Stimulated activated naive CD4-positive, alpha-beta T cell (primary cell): ENCODE data around the gene STAB1.
A peak's percentile ranks its signal among the peaks of the same experiment; 100 is the strongest.

Experiments
- DNase-seq, 6 experiments: peaks; one replicate each; lab custom pipeline; 2025; lab: John Stamatoyannopoulos, UW

The STAB1 gene

GRCh38 chr3:52461874-52462273 lies 33.3 kb upstream of the STAB1 start:
- no peak for DNase-seq

DNA sequence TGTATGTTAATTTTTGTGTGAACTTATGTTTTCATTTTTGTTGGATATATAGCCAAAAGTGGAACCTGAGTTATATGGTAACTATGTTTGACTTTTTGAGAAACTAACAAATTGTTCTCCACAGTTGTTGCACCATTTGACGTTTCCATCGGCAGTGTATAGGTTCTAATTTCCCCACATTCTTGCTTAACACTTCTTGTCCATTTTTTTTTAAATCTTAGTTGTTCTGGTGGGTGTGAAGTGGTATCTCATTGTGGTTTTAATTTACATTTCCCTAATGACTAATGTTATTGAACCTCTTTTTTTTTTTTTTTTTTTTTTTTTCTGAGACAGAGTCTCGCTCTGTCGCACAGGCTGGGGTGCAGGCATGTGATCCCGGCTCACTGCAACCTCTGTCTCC lies 31.7 kb upstream of the STAB1 start:
- DNase-seq: no peak

GRCh38 chr3:52468336-52468735 lies 26.8 kb upstream of the STAB1 start:
- no peak for DNase-seq

DNA sequence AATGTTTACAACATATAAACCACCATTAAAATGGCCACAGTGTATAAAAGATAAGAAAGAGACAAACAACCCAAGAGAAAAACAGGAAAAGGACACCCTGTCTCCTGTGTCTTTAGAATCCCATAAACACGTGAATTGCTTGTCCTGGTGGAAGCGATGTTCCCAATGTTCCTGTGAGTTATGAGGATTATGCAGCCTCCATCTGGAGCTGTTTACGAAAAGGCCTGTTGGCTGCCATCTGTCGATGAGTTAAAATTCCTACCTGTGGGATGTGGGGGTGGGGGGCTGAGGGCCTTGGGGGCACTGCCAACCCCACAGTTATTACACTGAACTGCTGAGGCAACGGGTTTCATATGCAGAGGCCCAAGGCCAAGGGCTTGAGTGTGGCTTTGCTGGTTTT lies 26.1 kb upstream of the STAB1 start:
- DNase-seq: no peak

DNA sequence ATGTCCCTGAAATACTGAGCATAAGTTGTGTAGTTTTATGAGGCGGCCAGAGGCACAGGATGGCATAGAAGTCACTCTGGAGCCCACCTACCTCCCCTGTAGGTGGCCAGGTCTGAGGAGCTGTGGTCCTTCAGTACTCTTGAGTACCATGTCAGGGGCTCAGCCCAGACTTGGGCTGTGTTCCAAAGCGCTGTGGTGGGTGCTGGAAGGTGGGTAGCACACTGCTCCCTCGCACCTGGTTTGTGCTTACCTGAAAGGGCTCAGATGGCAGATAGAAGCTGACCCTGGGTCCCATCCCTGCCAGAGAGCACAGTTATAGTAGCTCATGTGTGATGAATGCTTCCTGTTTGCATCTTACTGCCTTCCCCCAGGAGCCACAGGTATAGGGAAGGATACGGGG lies 24.2 kb upstream of the STAB1 start:
- DNase-seq: no peak

GRCh38 chr3:52471371-52472238 lies 23.5 kb upstream of the STAB1 start:
- no peak for DNase-seq

DNA sequence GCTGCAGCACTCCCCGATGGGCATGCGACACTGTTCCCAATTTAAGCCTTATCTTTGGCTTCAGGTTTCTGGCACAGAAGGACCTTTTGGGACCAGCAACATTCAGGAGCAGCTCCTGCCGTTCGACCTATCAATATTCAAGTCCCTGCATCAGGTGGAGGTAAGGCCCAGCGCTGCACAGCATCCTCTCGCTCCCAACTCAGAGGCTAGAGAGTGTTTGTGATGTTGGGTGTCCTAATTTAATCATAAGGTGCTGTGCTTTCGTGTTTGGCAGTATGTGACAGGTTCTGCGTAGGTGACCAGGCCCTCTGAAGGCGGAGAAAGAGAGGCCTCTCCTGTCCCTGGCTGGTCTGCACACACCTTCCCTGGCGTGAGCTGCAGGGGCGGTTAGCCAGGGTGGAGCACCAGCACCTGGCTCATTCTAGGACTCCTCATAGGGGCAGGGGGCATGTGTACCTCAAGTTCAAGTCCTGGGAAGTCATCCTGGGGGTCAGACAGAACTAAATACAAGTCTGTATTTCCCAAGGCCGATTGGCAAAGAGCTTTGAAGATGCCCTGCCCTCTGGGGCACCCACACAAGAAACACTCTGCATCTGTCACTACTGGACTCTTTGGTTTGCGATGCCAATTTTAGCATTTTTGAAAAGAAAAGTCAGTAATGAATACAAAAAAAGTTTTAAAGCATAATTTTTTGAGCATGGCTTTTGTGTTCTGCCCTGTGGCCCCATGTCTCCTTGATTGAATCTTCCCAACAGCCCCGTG lies 22.7 kb upstream of the STAB1 start:
- peak in 1 of 6 experiments; percentile 4 for DNase-seq

DNA sequence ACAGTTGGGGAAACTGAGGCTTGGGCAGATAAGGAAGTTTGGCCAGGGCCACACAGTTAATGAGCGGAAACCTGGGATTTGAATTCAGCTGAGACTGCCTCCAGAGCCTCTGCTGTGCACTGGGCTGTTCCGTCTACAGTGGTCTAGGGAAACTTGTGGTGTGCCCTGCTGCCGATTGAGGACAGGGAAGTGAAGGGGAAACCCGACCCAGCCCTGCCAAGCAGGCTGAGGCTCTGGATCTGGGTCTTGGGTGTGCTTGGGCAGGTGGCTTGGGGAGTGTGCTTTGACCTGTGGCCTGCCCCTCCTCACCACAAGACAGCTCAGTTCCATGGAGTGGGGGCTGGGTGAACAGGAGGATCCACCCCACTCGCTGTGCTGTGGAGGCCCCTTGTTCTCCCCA lies 22.1 kb upstream of the STAB1 start:
- DNase-seq: no peak

- DNase-seq: no peak
Observed at GRCh38 chr3:52477076-52477795, 17.9 kb upstream of the STAB1 start.

- DNase-seq: no peak
Observed at GRCh38 chr3:52477796-52478095, 17.4 kb upstream of the STAB1 start.

DNA sequence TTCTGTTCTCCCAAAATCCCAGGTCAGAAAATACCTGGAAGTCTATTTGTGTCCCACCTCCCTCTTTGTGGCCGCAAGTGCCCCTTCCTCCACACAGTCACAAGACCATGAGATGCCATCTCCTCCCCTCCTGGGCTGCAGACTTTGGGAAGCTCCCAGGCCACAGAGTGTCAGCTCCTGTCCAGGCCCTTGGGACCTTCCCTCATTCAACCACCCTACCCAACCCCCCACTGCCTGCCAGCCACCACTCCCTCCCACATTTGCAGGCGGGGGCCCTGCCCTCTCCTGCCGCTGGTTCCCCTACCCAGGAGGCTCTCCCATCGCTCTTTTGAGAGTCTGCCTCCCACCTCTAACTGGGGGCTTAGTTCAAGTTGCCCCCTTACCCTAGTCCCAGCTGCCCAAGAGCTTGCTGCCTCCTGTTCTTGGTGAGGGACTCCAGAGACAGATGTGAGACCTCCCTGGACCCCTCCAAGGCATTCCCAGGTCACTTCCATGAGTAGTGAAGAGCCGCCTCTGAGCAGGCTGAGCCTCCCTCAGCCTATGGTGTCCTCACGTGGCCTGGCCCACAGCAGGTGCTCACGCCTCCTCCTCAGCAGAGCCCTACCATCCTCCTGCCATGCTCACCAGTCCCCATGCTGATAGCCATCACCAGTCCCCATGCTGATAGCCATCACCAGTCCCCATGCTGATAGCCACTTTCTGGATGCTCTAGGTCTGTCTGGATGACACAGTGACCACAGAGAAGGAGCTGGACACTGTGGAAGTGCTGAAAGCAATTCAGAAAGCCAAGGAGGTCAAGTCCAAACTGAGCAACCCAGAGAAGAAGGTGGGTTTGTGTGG lies 15.9 kb upstream of the STAB1 start:
- no peak for DNase-seq

DNA sequence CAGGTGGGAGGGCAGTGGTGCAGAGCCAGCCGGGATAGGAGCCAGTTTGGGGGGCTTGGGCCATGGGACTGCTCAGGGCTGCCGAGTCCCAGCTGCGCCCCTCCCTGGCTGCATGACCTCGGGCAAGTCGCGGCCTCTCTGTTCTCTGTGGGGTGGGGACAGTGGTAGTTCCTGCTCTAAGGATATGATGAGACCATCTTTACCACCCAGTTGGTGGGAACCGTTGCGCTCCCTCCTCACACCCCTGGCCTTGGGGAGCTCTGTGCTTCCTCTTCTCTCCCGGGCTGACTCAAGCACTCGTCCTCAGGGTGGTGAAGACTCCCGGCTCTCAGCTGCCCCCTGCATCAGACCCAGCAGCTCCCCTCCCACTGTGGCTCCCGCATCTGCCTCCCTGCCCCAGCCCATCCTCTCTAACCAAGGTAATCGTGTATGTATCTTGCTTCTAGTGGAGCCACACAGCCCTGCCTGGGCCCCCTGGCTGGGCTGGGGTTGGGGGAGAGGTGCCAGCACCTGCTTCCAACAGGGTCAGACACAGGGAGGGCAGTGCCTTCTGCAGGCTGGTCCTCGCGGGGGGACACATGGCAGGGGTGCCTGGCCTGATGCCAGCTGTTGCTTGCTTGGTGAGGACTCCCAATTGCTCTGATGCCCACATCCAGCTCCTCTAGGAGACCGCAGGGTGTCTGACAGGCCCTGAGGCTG lies 15.1 kb upstream of the STAB1 start:
- no peak for DNase-seq

GRCh38 chr3:52480768-52481715 lies 14.1 kb upstream of the STAB1 start:
- no peak for DNase-seq

GRCh38 chr3:52481819-52482521 lies 13.2 kb upstream of the STAB1 start:
- DNase-seq: peak in 1 of 6 experiments; percentile 7

- no peak for DNase-seq
Observed at GRCh38 chr3:52483081-52483480, 12.1 kb upstream of the STAB1 start.

DNA sequence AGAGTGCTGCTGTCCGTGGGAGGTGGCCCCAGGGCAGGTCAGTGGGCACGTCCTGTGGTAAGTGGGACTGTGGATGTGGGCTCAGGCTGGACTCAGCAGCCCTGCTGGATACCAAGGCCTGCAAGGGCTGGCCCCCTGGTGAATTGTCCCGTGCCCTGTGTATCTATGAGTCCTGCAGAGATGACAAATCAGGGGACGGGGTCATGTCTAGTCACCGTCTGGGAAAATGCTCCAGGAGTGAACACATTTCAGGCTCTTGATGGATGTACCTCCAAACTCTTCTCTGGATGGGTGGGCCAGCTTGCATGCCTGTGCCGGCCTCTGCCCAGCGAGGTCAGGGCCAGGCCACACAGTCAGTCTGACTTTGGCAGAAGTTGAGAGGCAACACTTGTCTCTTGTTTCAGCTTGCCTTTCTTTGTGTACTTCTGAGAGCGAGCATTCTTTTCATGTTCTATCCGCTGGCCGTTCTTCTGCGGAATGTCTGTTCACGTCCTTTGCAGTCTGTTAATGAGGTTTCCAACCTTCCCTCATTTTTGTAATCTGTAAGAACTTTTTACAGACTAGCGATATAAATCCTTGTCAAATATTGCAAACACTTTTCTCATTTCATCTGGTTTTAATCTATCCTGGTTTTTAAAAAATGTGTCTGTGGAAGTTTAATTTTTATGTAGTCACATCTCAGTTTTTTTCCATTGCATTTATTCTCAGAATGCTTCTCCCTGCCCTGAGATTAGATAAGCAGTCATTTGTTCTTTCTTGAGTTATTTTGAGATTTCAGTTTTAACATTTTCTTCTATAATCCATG lies 11.4 kb upstream of the STAB1 start:
- no peak for DNase-seq

DNA sequence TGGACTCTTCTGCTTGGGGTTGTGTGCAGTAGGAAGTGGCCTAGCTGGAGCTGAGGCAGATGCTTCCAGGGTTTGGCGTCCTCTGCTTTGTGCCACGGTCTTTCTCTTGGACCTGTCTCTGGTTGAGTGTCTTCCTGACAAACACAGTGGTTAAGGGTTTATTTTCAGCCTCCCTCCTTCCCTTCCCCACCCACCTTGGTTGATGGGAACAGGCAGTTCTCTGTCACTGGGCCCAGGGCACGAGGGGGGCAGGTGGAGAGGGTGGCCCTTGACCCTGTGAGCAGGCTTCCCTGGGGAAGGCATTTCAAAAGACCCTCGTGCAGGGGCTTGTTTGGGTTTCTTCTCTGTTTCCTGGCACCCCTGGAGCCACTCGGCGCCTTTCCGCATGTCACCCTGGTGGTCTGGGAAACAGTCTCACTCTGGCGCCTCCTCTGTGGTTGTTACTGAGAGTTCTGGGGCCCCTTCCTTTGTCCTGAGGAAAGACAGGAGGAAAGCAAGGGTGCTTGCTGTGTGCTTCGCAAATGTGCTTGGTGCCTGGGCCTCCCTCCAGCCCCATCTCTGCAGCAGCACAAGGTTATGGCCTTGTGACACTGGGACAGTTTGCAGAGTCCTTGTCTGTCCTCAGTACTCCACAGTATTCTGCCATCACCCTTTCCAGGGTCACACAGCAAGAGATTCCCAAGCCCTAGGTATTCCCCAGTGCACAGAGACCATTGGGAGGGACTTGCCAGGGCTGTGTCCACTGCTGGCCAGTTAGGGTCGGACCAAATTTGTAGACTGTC lies 10.3 kb upstream of the STAB1 start:
- no peak for DNase-seq
